ENCODE measurements around the gene SENP1. TPM values are rescaled to one million over a fixed set of nuclear protein-coding genes. Genes with fewer than 3 reads are reported as not detected.

Gene SENP1
- total and polyA plus RNA-seq, 12 donors = 2.1 to 10.7 (median 8.5) TPM

- Histone ChIP-seq H3K36me3 (peaks cover 0 to 100% (median 58%) of the 10 kb centered on the region in 9 donors), H3K9me3 (no peaks in the 10 kb centered on the region), H3K27me3 (no peaks in the 10 kb centered on the region), H3K4me1 (no peaks in the 10 kb centered on the region), H3K4me3 (no peak overlapping the region), H3K27ac (no peak overlapping the region)
- 94% methylated on average over 4 of the region's 4 CpGs for WGBS, 2 donors
- no peak for TF ChIP-seq CTCF (IDR thresholded peaks at IDR 0.05)
- ATAC-seq (no peak), DNase-seq (no peak)
- intact Hi-C loops (cut with DNase I) = no loop called here
Measured at GRCh38 chr12:48067250-48067938, 38.5 kb downstream of the SENP1 start.

GRCh38 chr12:48065041-48065440 lies 40.8 kb downstream of the SENP1 start:
- no peak for DNase-seq
- H3K9me3 ChIP-seq = no peaks in the 10 kb centered on the region
- H3K4me1 ChIP-seq = no peaks in the 10 kb centered on the region
- intact Hi-C loops (cut with DNase I) = no loop called here
- WGBS, 2 donors = 88 to 92% methylated on average over 5 of the region's 5 CpGs
- peaks cover 0 to 100% (median 53%) of the 10 kb centered on the region in 9 donors for H3K36me3 ChIP-seq
- TF ChIP-seq CTCF (IDR thresholded peaks at IDR 0.05) = no peak
- ATAC-seq = no peak
- H3K27ac ChIP-seq = no peak overlapping the region
- H3K27me3 ChIP-seq = no peaks in the 10 kb centered on the region
- H3K4me3 ChIP-seq = no peak overlapping the region

DNA sequence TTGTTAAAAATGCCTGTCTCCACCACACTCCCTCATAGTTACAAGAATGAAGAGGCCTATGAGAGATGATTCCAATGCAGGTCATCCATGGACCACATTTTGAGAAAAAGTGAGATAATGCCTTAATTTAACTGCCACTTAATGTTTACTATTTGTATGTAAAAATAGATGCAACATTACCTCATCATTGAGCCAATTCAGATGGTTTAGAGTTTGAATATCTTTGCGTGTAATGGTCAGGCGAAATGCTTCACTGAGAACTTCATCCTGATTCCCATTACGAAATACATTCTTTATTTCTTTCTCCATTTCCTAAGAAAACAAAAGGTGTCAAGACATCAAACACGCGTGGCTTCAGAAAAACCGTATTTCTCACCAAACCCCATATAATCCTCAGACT lies 42.3 kb downstream of the SENP1 start:
- intact Hi-C loops (cut with DNase I) = no loop called here
- H3K27me3 ChIP-seq = no peaks in the 10 kb centered on the region
- DNase-seq (no peak), ATAC-seq (no peak)
- H3K4me1 ChIP-seq = no peaks in the 10 kb centered on the region
- peaks cover 0 to 15% (median 0%) of the 10 kb centered on the region in 11 donors for H3K9me3 ChIP-seq
- no peak overlapping the region for H3K4me3 ChIP-seq
- H3K27ac ChIP-seq = no peak overlapping the region
- 96 to 98% methylated on average over 6 of the region's 6 CpGs for WGBS, 2 donors
- no peak for TF ChIP-seq CTCF (IDR thresholded peaks at IDR 0.05)
- H3K36me3 ChIP-seq = peaks cover 0 to 100% (median 68%) of the 10 kb centered on the region in 9 donors

DNA sequence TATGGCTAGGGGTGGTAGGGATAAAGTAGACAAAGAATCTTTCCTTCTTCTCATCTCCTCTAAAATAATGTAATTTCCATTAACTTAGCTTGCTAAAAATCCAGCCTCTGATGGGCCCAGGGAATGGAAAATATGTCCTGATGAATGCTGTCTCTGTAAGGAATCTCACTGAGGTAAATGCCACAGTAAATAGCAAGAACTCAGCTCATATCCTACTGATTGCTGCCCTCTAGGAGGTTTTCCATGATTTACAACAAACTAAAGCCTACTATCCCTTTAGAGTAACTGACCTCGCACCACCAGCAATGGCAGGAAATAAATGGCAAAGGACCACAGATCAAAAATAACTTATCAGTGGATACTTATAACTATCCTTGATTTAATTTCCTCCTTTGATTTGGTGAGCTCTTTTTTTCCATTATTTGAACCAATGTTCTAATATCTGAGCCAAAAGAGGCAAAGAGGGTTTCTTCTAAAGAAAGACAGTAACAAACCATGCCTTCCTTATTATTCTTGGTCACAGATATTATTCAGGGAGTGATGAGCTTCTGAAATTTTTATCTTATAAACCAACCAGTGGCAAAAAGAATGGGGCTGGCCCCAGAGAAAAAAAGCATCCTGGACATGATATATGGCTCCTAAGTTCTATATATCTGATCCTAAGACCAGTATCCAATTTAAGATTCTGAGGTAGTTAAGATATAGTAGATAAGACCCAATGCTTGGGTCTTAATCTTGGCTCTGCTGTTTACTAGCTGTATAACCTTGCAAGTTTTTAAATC lies 43.8 kb downstream of the SENP1 start:
- H3K27ac ChIP-seq = no peak overlapping the region
- no peaks in the 10 kb centered on the region for H3K27me3 ChIP-seq
- DNase-seq (no peak), ATAC-seq (no peak)
- peaks cover 0 to 94% (median 63%) of the 10 kb centered on the region in 9 donors for H3K36me3 ChIP-seq
- no peaks in the 10 kb centered on the region for H3K4me1 ChIP-seq
- TF ChIP-seq CTCF (IDR thresholded peaks at IDR 0.05) = no peak
- H3K4me3 ChIP-seq = no peak overlapping the region
- intact Hi-C loops (cut with DNase I) = no loop called here
- 66 to 80% methylated on average over 1 of the region's 1 CpG for WGBS, 2 donors
- peaks cover 0 to 17% (median 0%) of the 10 kb centered on the region in 11 donors for H3K9me3 ChIP-seq

Measured in heart right ventricle (tissue), 16 donors.